Measurements from ENCODE around the gene AIDA.
"Not testable (repeated sequence)": the region's sequence is repeated elsewhere in the genome, so short reads cannot be mapped to it uniquely, and the experiment has no call there.

Gene AIDA

DNA sequence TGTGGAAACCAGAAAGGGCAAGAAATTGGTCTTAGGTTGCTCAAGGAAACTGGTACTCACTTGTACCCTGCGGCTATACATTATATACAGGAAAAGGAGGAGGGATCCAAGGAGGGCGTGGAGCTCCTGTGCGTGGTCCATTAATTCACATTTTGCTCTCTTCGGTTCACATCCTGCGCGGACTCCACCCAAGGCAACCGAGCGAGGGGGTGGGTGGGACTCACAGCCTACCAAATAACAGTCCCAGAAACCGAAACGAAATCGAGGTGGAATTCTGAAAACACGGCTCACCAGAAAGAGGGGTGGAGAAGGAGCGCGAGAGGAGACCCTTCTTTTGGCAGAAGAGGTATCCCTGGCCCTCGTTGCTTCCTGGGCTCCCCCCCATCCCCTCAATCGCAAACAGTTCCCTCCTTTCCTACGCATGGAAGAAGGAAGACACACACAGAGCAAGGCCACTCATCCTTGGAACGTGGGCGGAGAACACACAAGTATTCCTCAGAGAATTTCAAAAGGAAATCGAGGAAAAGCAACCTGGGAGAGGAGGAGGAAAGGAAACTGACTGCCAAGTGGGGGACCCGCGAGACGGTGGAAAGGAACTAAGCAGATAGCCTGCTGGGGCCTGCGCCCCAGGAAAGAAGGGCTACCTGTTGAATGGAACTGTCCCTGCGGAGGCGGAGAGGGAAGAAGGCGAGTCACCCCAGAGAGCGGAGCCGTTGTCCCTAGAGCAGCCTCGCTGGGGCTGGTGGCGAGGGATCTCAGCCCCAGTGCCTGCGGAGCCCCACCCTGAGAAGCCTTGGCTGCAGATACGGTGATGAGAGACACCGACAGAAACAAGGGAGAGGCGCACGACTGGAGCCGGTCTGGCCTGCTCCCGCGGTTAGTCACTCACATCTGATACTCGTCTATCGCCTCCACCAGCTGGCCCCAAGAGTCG lies 705 bp downstream of the AIDA start:
- peak; percentile 48 for DNase-seq (ENCODE audit: low read depth)

- DNase-seq (ENCODE audit: low read depth), result no peak
These were observed 2.6 kb downstream of the AIDA start for GRCh38 chr1:222709700-222710153.

DNA sequence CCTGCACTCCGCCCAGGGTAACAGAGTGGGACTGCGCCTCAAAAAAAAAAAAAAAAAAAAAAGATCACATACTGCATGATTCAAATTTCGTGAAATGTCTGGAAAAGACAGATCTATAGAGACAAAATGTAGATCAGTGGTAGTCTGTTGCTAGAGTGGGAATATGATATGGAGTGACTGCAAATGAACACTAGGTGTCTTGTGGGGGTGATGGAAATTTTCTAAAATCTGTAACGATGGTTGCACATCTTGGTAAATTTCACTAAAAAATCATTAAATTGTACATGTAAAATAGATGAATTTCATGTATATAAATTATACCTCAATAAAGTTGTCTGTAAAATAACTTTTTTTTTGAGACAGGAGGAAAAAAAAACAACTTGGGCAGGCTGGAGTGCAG lies 5.5 kb downstream of the AIDA start:
- no peak for DNase-seq (ENCODE audit: low read depth)

- DNase-seq (ENCODE audit: low read depth), result no peak
These were observed 8.0 kb downstream of the AIDA start for GRCh38 chr1:222704260-222704659.

DNA sequence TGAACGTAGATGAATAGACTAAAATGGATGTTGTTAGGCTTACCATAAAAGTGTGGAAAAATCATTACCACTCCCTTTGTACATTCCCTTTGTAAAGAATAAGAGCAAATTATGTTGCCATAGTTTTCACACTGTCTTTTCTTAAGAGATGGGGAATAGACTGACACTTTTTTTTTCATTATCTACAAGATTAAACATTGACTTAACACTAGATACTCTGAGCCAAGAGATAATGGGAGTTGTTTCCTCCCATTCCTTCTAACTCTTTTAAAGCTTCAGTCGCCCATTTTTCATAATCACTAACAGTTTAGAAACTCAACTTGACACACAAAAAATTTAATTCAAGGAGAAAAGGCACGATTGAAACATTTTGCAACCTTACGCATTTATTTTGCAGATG lies 10.1 kb downstream of the AIDA start:
- no peak for DNase-seq (ENCODE audit: low read depth)

GRCh38 chr1:222697826-222698225 lies 14.5 kb downstream of the AIDA start:
- DNase-seq (ENCODE audit: low read depth), result no peak

GRCh38 chr1:222697203-222697602 lies 15.1 kb downstream of the AIDA start:
- DNase-seq (ENCODE audit: low read depth), result no peak

GRCh38 chr1:222696741-222697140 lies 15.6 kb downstream of the AIDA start:
- DNase-seq (ENCODE audit: low read depth), result no peak

DNA sequence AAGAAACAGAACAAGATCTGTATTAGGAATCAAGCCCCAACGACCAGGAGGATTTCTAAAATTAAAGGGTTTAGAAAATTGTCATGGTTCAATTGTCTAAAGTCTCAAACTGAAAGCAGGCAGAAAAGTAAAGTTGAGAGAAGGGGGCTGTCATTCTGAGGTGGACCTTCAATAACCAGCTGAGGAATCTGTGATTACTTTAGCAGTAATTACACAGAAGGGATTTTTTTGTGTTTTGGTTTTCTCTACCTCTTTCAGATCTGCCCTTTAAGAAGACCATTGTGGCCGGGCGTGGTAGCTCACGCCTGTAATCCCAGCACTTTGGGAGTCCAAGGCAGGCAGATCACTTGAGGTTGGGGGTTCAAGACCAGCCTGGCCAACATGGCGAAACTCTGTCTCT lies 17.4 kb downstream of the AIDA start:
- DNase-seq (ENCODE audit: low read depth), result no peak

DNA sequence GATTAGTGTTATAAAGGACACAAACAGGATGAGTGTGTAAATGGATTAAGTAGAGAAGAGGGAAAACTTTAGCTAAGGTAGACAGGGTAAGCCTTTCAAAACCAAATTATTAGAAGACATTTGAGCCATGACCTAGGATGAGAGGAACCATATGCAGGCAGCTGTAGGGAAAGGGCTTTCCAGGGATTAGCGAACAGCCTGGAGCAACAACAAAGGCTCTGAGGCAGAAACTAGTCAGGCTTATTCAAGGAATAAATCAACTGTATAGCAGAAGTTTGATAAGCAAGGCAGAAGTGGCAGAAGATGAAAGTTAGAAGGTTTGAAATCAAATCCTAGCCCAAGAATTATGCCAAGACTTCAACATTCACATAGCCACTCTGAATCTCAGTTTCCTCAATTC lies 21.3 kb downstream of the AIDA start:
- no peak for DNase-seq (ENCODE audit: low read depth)

- DNase-seq (ENCODE audit: low read depth), result no peak
These were observed 32.2 kb downstream of the AIDA start for GRCh38 chr1:222680080-222680479.

- DNase-seq (ENCODE audit: low read depth), result no peak
These were observed 42.2 kb downstream of the AIDA start for GRCh38 chr1:222670110-222670509.

GRCh38 chr1:222669107-222669506 lies 43.2 kb downstream of the AIDA start:
- DNase-seq (ENCODE audit: low read depth), result not testable (repeated sequence)

DNA sequence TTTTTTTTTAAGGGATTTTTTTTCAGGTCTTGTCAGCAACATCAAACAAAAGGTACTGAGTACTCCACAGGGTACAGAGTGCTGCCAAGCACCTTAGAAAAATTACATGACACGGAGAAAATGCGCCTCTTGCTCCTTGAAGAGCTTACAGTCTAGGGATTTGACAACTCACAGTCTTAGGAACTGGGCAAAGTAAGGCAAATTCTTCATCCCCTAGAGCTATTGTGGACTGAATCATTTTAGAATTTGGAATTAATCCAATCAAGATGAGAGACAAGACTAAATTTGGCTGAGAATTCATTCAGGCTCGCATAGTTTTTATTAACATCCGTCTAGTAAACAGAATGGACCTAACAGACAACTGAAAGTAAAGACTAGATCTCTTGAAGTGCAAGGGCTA lies 44.1 kb downstream of the AIDA start:
- DNase-seq (ENCODE audit: low read depth), result not testable (repeated sequence)

GRCh38 chr1:222665964-222666363 lies 46.3 kb downstream of the AIDA start:
- no peak for DNase-seq (ENCODE audit: low read depth)

GRCh38 chr1:222663431-222663934 lies 48.8 kb downstream of the AIDA start:
- DNase-seq (ENCODE audit: low read depth), result no peak

DNA sequence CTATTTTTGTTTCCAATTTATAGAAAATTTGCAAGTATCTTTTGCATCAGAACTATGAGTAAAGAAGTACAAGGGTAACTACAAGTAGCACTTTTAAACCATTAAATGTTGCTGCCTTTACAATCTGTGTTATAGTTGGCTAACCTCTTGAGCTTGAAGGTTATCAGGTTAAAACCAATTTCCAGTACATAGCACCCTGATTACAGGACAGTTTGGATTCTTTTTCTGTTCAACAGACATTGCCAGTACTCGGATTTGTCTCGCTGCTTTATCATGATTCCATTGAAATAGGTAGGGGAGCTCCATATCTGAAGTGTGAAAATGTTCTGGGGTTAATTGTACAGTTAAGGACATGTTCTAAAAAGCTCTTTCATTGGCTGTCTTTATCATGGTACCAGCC lies 54.4 kb downstream of the AIDA start:
- no peak for DNase-seq (ENCODE audit: low read depth)

- DNase-seq (ENCODE audit: low read depth), result no peak
These were observed 55.7 kb downstream of the AIDA start for GRCh38 chr1:222656391-222657155.

DNA sequence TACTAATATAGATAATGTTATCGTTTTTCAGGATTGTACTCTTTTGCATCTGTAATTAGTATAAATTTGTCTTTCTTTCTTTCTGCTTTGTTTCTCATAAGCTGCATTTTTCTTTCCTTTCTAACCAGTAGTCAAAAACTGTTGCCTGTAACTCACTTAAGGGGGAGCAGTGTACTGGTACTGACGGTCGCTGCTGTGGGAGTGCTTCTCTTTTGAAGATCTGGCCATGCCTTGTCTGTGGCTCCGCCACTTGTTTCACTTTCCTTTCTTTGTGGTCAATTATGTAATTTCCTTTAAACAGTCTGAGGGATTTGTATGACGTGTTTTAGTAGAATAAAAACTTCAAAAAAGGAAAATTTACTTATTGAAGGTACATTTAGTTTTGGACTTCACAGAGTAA lies 57.4 kb downstream of the AIDA start:
- peak; percentile 46 for DNase-seq (ENCODE audit: low read depth)

GRCh38 chr1:222653178-222653827 lies 59.0 kb downstream of the AIDA start:
- DNase-seq (ENCODE audit: low read depth), result no peak

GRCh38 chr1:222652676-222653075 lies 59.6 kb downstream of the AIDA start:
- no peak for DNase-seq (ENCODE audit: low read depth)

- DNase-seq (ENCODE audit: low read depth), result no peak
These were observed 67.7 kb downstream of the AIDA start for GRCh38 chr1:222644636-222644980.
